Fibroblast of lung (primary cell): ENCODE measurements around the gene CCDC85A. TPM values are rescaled to one million over a fixed set of nuclear protein-coding genes. Genes with fewer than 3 reads are reported as not detected.

ENCODE experiments used
- DNase-seq, 2 donors: peaks; one replicate each; pipeline versions ENCODE4 v3.0.0 to v3.0.0-alpha.2; 2010; ENCODE audit warnings: low read depth in 2 of 2
- H2AFZ ChIP-seq: 2 replicates; pipeline ENCODE4 v1.5.1; 2012; ENCODE audit warnings: low read length, control low read depth, inconsistent platforms
- H3K27ac ChIP-seq: 2 replicates; pipeline ENCODE4 v1.5.1; 2011; ENCODE audit warnings: low read length, control low read depth; ENCODE audit not compliant: insufficient read depth
- H3K27me3 ChIP-seq: 2 replicates; pipeline ENCODE4 v1.5.1; 2011; ENCODE audit warnings: mild to moderate bottlenecking, low read length; ENCODE audit not compliant: control insufficient read depth, insufficient read depth
- H3K36me3 ChIP-seq: 2 replicates; pipeline ENCODE4 v1.5.1; 2011; ENCODE audit warnings: low read length; ENCODE audit not compliant: control insufficient read depth, insufficient read depth
- H3K4me1 ChIP-seq: 2 replicates; pipeline ENCODE4 v1.5.1; 2011; ENCODE audit warnings: low read length; ENCODE audit not compliant: control insufficient read depth, insufficient read depth; ENCODE audit errors: extremely low read depth
- H3K4me2 ChIP-seq: 2 replicates; pipeline ENCODE4 v1.5.1; 2011; ENCODE audit warnings: low read length, control low read depth; ENCODE audit not compliant: insufficient read depth; ENCODE audit errors: extremely low read depth
- H3K4me3 ChIP-seq, 4 experiments: fragments of 200-600 bp in 1 of 4; sonication (generic) in 1 of 4; replicated peaks in 1 of 4; 2 replicates each; pipeline ENCODE4 v1.5.1; 2011 to 2016; ENCODE audit warnings: low read length in 4 of 4, low read depth in 3 of 4, mild to moderate bottlenecking in 3 of 4, control low read depth in 2 of 4, inconsistent platforms in 1 of 4, mixed read lengths in 1 of 4; ENCODE audit not compliant: insufficient read depth in 1 of 4; ENCODE audit errors: control extremely low read depth in 1 of 4
- H3K79me2 ChIP-seq: 2 replicates; pipeline ENCODE4 v1.5.1; 2012; ENCODE audit warnings: mild to moderate bottlenecking, low read length, inconsistent platforms; ENCODE audit not compliant: control insufficient read depth, insufficient read depth
- H3K9ac ChIP-seq: 2 replicates; pipeline ENCODE4 v1.5.1; 2011; ENCODE audit warnings: mild to moderate bottlenecking, low read length, control low read depth; ENCODE audit not compliant: insufficient read depth
- H3K9me3 ChIP-seq: 2 replicates; pipeline ENCODE4 v1.5.1; 2012; ENCODE audit warnings: low read depth, low read length; ENCODE audit not compliant: control insufficient read depth, insufficient read depth
- H4K20me1 ChIP-seq: 2 replicates; pipeline ENCODE4 v1.5.1; 2011; ENCODE audit warnings: low read length; ENCODE audit not compliant: control insufficient read depth, insufficient read depth; ENCODE audit errors: extremely low read depth
- EZH2 ChIP-seq: IDR thresholded peaks from 2 replicates; pipeline ENCODE4 v1.5.1; 2012; ENCODE audit warnings: low read length, control low read depth, mild to moderate bottlenecking; ENCODE audit errors: missing control alignments
- polyA plus RNA-seq, 2 donors: library from polyadenylated mRNA; depleted of rRNA in 1 of 2; stranded (reverse) in 1 of 2; unstranded in 1 of 2; fragments of >200 nt; gene quantifications; 2 replicates each; pipeline ENCODE4 v1.2.1, GENCODE V29; 2011 to 2012; ENCODE audit warnings: missing spikeins in 1 of 2
- total RNA-seq: library from RNA; depleted of rRNA; stranded (reverse); fragments of >200 nt; gene quantifications from 2 replicates; pipeline ENCODE4 v1.2.1, GENCODE V29; 2014
- TF ChIP-seq, protein P1 (sequence below), 2 donors: IDR thresholded peaks in 1 of 2; conservative IDR thresholded peaks in 1 of 2; 1 replicate in 1 of 2; 2 replicates in 1 of 2; pipeline ENCODE4 v1.5.1; 2011 to 2012; ENCODE audit warnings: low read length in 2 of 2, control low read depth in 1 of 2, inconsistent platforms in 1 of 2, low read depth in 1 of 2, mild to moderate bottlenecking in 1 of 2

CCDC85A gene
- total and polyA plus RNA-seq, 2 donors (not counting 1 experiment from before 2014, with no cell fraction given): 0.03 TPM; not detected in 1

DNA sequence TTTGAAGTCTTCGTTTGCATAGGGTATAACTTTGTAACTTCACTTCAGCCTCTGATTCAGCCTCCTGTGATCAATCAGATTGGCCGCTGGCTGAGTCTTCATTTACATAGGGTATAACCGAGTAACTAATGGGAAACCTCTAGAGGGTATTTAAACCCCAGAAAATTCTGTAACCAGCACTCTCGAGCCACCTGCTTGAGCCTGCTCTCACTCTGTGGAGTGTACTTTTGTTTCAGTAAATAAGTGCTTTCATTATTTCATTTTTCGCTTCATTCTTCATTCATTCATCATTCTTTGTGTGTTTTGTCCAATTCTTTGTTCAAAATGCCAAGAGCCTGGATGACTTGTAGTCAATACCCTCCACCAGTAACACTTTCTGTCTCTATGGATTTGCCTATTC lies 56.4 kb downstream of the CCDC85A start:
- H3K79me2 ChIP-seq: no peaks in the 10 kb centered on the region
- H3K4me3 ChIP-seq: no peak overlapping the region
- H4K20me1 ChIP-seq: no peaks in the 10 kb centered on the region

DNA sequence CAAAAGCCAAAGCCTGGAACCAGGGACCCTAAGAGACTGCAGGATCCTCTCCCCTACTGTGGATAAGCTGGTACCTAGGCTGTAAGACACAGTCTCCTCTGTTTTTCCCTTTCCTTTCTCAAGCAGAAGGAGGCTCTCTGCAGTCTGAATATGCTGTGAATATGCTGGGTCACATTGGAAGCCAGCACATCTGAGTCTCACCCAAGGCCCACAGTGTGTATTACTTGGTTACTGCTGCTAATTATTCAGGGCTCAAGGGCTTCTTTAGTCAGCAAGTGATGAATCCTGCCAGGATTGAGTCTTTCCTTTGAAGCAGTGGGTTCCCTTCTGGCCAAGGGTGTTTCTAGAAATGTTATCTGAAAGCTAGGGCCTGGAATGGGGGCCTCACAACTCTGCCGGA lies 60.7 kb downstream of the CCDC85A start:
- no peak overlapping the region for H3K27ac ChIP-seq
- no peak for DNase-seq
- H3K9me3 ChIP-seq: no peaks in the 10 kb centered on the region
- no peak overlapping the region for H3K9ac ChIP-seq
- H2AFZ ChIP-seq: no peak overlapping the region
- H3K79me2 ChIP-seq: no peaks in the 10 kb centered on the region
- TF ChIP-seq, protein P1, sequence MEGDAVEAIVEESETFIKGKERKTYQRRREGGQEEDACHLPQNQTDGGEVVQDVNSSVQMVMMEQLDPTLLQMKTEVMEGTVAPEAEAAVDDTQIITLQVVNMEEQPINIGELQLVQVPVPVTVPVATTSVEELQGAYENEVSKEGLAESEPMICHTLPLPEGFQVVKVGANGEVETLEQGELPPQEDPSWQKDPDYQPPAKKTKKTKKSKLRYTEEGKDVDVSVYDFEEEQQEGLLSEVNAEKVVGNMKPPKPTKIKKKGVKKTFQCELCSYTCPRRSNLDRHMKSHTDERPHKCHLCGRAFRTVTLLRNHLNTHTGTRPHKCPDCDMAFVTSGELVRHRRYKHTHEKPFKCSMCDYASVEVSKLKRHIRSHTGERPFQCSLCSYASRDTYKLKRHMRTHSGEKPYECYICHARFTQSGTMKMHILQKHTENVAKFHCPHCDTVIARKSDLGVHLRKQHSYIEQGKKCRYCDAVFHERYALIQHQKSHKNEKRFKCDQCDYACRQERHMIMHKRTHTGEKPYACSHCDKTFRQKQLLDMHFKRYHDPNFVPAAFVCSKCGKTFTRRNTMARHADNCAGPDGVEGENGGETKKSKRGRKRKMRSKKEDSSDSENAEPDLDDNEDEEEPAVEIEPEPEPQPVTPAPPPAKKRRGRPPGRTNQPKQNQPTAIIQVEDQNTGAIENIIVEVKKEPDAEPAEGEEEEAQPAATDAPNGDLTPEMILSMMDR (conservative IDR thresholded peaks at IDR 0.05 in 1 of 2, IDR thresholded peaks at IDR 0.05 in 1 of 2; ENCODE audit: low read depth in 1 of 2, low read length in 2 of 2): no peak
- TF ChIP-seq EZH2: no peak
- no peak overlapping the region for H3K4me2 ChIP-seq
- H3K4me1 ChIP-seq: no peaks in the 10 kb centered on the region
- H3K4me3 ChIP-seq: no peak overlapping the region
- no peaks in the 10 kb centered on the region for H3K27me3 ChIP-seq
- no peaks in the 10 kb centered on the region for H4K20me1 ChIP-seq
- H3K36me3 ChIP-seq: no peaks in the 10 kb centered on the region

More for the DNA sequence above, 56.4 kb downstream of the CCDC85A start:
- no peaks in the 10 kb centered on the region for H3K36me3 ChIP-seq
- DNase-seq: no peak
- H3K27ac ChIP-seq: no peak overlapping the region
- H3K27me3 ChIP-seq: no peaks in the 10 kb centered on the region
- H3K9ac ChIP-seq: no peak overlapping the region
- H3K9me3 ChIP-seq: no peaks in the 10 kb centered on the region
- no peak overlapping the region for H3K4me2 ChIP-seq
- H3K4me1 ChIP-seq: no peaks in the 10 kb centered on the region
- H2AFZ ChIP-seq: no peak overlapping the region
- TF ChIP-seq, protein P1 (conservative IDR thresholded peaks at IDR 0.05 in 1 of 2, IDR thresholded peaks at IDR 0.05 in 1 of 2; ENCODE audit: low read depth in 1 of 2, low read length in 2 of 2): no peak
- no peak for TF ChIP-seq EZH2

DNA sequence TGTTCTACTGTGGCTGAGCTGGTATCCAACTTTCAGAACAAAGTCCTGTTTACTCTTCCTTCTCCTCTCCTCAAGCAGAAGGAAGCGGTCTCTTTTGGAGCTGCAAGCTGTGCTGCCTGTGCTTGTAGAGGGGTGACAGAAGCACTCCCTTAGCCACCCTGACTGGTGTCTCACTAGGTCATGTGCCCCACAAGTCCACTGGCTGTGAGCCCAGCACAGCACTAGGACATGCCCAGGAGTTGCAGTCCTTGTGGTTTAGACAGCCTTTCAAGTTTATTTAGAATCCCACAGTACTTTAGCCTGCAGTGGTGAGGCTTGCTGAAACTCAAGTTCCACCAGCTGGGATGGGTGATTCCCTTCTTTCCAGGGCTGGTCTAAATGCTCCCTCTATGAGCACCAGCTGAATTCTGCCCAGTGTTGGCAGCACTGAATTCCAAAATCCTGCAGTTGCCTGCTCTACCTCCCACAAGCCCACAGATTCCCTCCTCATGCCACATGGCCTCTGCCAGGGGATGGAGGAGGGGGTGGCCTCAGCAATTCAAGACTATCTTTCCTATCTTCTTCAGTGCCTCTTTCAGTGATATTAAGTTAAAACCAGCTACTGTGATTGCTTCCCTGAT lies 61.2 kb downstream of the CCDC85A start:
- Histone ChIP-seq H3K9ac (no peak overlapping the region), H3K4me2 (no peak overlapping the region), H3K27ac (no peak overlapping the region), H3K36me3 (no peaks in the 10 kb centered on the region), H3K4me1 (no peaks in the 10 kb centered on the region), H3K9me3 (no peaks in the 10 kb centered on the region), H2AFZ (no peak overlapping the region), H3K79me2 (no peaks in the 10 kb centered on the region), H3K27me3 (no peaks in the 10 kb centered on the region), H3K4me3 (no peak overlapping the region), H4K20me1 (no peaks in the 10 kb centered on the region)
- TF ChIP-seq, protein P1 (conservative IDR thresholded peaks at IDR 0.05 in 1 of 2, IDR thresholded peaks at IDR 0.05 in 1 of 2; ENCODE audit: low read depth in 1 of 2, low read length in 2 of 2): no peak
- no peak for TF ChIP-seq EZH2
- DNase-seq: peak in 1 of 2 donors; percentile 66
